ENCODE measurements around the gene KISS1R.
A peak's percentile ranks its signal among the peaks of the same experiment; 100 is the strongest.

Gene KISS1R

DNA sequence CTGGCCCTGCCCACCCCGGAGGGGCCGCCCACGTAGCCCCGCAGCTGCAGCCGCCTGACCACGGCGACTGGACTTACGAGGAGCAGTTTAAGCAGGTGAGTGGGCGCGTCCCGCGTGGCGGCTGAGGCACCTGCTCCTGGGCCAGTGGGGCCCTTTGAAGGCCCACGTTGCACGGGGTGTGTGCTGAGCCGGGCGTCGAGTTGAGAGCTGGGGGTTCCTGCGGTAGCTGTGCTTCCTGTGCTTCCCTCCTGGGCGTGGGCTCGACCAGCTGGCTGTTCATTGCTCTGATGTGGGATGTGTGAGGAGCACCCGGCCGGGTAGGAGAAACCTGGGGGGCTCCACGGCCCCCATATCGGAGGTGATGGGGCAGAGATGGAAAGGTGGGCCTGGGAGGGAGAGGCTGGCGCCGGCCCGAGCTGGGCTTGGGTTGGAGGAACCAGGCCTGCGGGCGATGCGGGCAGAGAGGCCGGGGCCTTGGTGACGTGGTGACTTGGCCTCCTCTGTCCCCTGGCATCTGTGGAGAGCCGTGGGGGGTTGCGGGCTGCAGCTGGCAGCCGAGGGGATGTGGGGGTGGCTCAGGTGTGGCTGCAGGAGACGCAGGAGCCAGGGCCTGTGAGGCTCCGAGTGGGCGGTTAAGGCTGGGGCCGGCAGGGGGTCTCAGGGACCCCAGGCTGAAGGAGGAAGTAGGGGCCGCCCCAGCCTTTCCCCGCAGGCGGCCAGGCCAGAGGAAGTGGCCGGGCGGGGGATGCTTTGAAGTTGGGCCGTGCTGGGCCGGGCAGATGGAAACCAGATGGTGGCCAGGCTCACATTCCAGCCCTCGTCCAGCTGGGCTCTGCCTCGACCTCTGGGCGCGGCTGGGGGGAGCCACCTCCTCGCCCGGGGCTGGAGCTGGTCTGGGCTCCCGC is 15.8 kb downstream of the KISS1R start:
- H3K4me3 ChIP-seq (ENCODE audit: low read depth, low read length), result peak overlapping the region; percentile 23
- TF ChIP-seq, protein P1, sequence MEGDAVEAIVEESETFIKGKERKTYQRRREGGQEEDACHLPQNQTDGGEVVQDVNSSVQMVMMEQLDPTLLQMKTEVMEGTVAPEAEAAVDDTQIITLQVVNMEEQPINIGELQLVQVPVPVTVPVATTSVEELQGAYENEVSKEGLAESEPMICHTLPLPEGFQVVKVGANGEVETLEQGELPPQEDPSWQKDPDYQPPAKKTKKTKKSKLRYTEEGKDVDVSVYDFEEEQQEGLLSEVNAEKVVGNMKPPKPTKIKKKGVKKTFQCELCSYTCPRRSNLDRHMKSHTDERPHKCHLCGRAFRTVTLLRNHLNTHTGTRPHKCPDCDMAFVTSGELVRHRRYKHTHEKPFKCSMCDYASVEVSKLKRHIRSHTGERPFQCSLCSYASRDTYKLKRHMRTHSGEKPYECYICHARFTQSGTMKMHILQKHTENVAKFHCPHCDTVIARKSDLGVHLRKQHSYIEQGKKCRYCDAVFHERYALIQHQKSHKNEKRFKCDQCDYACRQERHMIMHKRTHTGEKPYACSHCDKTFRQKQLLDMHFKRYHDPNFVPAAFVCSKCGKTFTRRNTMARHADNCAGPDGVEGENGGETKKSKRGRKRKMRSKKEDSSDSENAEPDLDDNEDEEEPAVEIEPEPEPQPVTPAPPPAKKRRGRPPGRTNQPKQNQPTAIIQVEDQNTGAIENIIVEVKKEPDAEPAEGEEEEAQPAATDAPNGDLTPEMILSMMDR (IDR thresholded peaks at IDR 0.05; ENCODE audit: borderline replicate concordance, insufficient read depth, low read depth, low read length), result no peak

DNA sequence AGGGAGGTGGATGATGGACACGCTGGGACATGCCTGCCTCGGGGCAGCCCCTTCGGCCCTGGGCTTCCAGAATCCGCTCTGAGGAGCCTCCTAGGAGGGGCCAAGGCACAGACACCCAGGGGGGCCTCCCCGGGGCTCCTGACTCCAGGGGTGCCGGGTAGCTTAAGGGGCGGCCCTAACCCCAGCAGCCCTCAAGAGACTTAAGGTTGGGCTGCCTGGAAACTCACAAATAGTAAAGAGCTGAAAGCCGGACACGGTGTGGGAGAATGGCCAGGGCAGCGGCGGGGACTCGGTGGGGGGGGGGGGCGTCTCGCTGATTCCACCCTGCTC is 16.4 kb downstream of the KISS1R start:
- TF ChIP-seq, protein P1 (IDR thresholded peaks at IDR 0.05; ENCODE audit: borderline replicate concordance, insufficient read depth, low read depth, low read length), result no peak
- H3K4me3 ChIP-seq (ENCODE audit: low read depth, low read length), result no peak overlapping the region

DNA sequence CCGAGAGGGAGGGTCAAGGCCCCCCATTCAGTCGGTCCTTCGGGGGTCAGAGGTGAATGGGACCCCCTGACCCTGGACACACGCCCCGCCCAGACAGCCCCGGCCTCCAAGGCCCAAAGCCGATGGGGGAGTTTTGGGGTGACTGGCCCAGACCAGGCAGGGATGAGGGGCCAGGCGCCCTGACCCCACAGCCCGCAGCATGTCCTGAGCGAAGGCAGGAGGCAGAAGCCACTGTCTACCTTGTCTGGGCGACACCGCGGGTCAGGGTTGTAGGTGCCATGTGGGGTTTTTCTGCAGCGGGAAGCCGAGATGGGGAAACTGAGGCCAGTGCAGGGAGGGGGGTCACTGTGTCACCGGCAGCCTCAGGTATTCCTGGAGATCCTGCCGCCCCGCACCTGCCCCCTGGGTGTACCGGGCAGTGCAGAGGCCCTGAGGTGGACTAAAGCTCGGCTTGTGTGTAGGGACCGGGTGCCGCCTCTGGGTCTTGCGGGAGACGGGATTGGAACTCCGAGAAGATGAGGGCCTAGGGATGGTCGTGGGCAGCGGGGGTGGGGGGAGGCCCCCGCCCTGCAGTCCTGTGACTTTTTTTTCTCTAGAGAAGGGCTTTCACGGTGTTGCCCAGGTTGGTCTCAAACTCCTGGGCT is 17.2 kb downstream of the KISS1R start:
- no peak overlapping the region for H3K4me3 ChIP-seq (ENCODE audit: low read depth, low read length)

DNA sequence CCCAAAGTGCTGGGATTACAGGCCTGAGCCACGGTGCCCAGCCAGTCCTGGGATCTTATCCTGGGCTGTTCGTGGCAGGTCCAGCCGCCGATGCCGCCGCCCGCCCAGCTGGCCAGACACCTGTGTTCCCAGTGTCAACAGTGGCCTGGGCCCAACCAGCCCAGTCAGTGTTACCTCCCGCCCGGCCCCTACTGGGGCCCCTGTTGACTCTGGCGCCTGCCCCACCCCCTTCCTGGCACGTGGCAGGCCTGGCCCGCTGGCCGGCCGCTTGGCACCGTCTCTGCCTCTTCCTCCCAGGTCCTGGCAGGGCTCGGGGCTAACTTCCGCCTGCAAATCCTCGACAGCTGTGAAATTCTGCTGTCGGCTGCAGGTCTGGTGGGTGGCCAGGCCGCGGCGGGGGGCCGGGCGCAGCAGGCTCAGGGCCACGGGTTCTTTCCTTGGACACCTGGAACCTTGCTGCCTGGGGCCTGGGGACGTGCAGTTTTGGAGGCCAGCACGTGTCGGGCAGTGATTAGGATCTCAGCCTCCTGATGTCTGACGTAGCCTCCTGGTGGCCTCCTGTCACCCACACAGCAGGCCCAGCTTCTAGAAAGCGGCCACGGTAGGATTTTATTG is 17.8 kb downstream of the KISS1R start:
- TF ChIP-seq, protein P1 (IDR thresholded peaks at IDR 0.05; ENCODE audit: borderline replicate concordance, insufficient read depth, low read depth, low read length), result no peak
- no peak overlapping the region for H3K4me3 ChIP-seq (ENCODE audit: low read depth, low read length)

More for the DNA sequence above, 17.2 kb downstream of the KISS1R start:
- TF ChIP-seq, protein P1 (IDR thresholded peaks at IDR 0.05; ENCODE audit: borderline replicate concordance, insufficient read depth, low read depth, low read length), result no peak

DNA sequence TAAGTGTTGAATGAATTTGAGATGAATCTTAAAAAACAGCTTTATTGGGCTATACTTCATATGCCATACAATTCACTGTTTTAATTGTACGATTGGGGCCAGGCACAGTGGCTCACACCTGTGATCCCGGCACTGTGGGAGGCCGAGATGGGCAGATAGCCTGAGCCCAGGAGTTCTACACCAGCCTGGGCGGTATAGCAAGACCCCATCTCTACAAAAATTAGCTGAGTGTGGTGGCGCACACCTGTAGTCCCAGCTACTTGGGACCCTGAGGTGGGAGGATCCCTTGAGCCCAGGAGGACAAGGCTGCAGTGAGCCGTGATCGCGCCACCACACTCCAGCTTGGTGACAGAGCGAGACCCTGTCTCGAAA is 19.0 kb downstream of the KISS1R start:
- H3K4me3 ChIP-seq (ENCODE audit: low read depth, low read length), result no peak overlapping the region
- TF ChIP-seq, protein P1 (IDR thresholded peaks at IDR 0.05; ENCODE audit: borderline replicate concordance, insufficient read depth, low read depth, low read length), result no peak

DNA sequence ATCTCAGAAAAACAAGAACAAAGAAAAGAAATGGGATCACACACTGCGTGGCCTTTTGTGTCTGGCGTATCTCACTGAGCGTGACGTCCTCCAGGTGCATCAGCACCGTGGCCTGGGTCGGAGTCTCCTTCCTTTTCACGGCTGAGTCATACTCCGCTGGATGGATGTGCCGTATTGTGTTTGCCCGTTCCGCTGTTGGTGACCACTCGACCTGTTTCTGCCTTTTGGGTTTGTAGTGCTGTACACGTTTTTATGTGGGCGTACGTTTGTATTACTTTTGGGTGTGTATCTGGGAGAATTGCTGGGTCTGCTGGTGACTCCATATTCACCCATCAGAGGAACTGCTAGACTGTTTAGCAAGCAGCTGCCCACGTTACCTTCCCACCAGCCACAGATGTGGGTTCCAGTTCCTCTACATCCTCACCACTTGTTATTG is 20.1 kb downstream of the KISS1R start:
- TF ChIP-seq, protein P1 (IDR thresholded peaks at IDR 0.05; ENCODE audit: borderline replicate concordance, insufficient read depth, low read depth, low read length), result no peak
- H3K4me3 ChIP-seq (ENCODE audit: low read depth, low read length), result no peak overlapping the region

All from GM12875 (cell line).